IMR-90 (cell line): ENCODE measurements around the gene SLC27A1. TPM values are rescaled to one million over a fixed set of nuclear protein-coding genes. Genes with fewer than 3 reads are reported as not detected.

ENCODE experiments used
- ATAC-seq: fragments of 200-7000 bp; cut with Tn5 transposase; 2 replicates; pipeline ENCODE4 v1.9.1; 2020; ENCODE audit warnings: low read depth, mild to moderate bottlenecking, moderate library complexity
- BruUV-seq: library from RNA; stranded (reverse); fragments of 400-500 nt; replicated peaks from 2 replicates; lab custom pipeline; 2021; lab: Mats Ljungman, UMichigan
- CTCF ChIA-PET: fragments of 300-600 bp; formaldehyde crosslinking; extraction: SDS; loops from one replicate; lab custom pipeline; 2021; ENCODE audit warnings: antibody characterized with exemption; lab: Yijun Ruan, JAX
- POLR2A ChIA-PET: fragments of 300-600 bp; sonication (Branson Sonifier 250); formaldehyde crosslinking; loops from one replicate; lab custom pipeline; 2022; ENCODE audit warnings: antibody characterized with exemption; ENCODE audit not compliant: unreplicated experiment; lab: Charles Lee
- DNase-seq: peaks from one replicate; pipeline ENCODE4 v3.0.0; 2013
- H2AFZ ChIP-seq: replicated peaks from 2 replicates; pipeline ENCODE3; 2013; ENCODE audit warnings: low read length, mild to moderate bottlenecking; ENCODE audit not compliant: poor library complexity
- H2AK5ac ChIP-seq: 2 replicates; pipeline ENCODE4 v1.6.1; 2013; ENCODE audit warnings: low read depth, low read length, inconsistent platforms
- H2AK9ac ChIP-seq: replicated peaks from 2 replicates; pipeline ENCODE3; 2013; ENCODE audit warnings: mild to moderate bottlenecking, low read depth, low read length, moderate library complexity; ENCODE audit not compliant: poor library complexity
- H2BK120ac ChIP-seq: 2 replicates; pipeline ENCODE4 v1.6.1; 2013; ENCODE audit warnings: low read depth, low read length, inconsistent platforms
- H2BK15ac ChIP-seq: 3 replicates; pipeline ENCODE4 v1.6.1; 2013; ENCODE audit warnings: low read depth, low read length, inconsistent platforms
- H2BK20ac ChIP-seq: 2 replicates; pipeline ENCODE4 v1.6.1; 2013; ENCODE audit warnings: low read depth, mild to moderate bottlenecking, inconsistent platforms, low read length, moderate library complexity
- H2BK5ac ChIP-seq: 2 replicates; pipeline ENCODE4 v1.6.1; 2013; ENCODE audit warnings: mild to moderate bottlenecking, low read depth, low read length, inconsistent platforms; ENCODE audit not compliant: poor library complexity, severe bottlenecking
- H3K14ac ChIP-seq: replicated peaks from 2 replicates; pipeline ENCODE4 v1.6.1; 2013; ENCODE audit warnings: low read depth, low read length, inconsistent platforms
- H3K18ac ChIP-seq: 2 replicates; pipeline ENCODE4 v1.6.1; 2013; ENCODE audit warnings: low read depth, low read length, control low read depth
- H3K23ac ChIP-seq: 2 replicates; pipeline ENCODE4 v1.6.1; 2013; ENCODE audit warnings: low read depth, low read length, inconsistent platforms
- H3K27ac ChIP-seq: 2 replicates; pipeline ENCODE4 v1.5.1; 2013; ENCODE audit warnings: mild to moderate bottlenecking, control low read depth, low read length; ENCODE audit not compliant: insufficient read depth
- H3K27me3 ChIP-seq: 2 replicates; pipeline ENCODE4 v1.6.1; 2013; ENCODE audit warnings: low read length; ENCODE audit not compliant: control insufficient read depth, insufficient read depth
- H3K36me3 ChIP-seq: 2 replicates; pipeline ENCODE4 v1.6.1; 2013; ENCODE audit warnings: low read length, mixed read lengths; ENCODE audit not compliant: control insufficient read depth, insufficient read depth
- H3K4ac ChIP-seq: 2 replicates; pipeline ENCODE4 v1.6.1; 2013; ENCODE audit warnings: low read depth, low read length, inconsistent platforms
- H3K4me1 ChIP-seq: 2 replicates; pipeline ENCODE4 v1.6.1; 2013; ENCODE audit warnings: low read length, mixed read lengths; ENCODE audit not compliant: control insufficient read depth, insufficient read depth
- H3K4me2 ChIP-seq: 2 replicates; pipeline ENCODE4 v1.6.1; 2013; ENCODE audit warnings: low read depth, mild to moderate bottlenecking, control low read depth, low read length, moderate library complexity
- H3K4me3 ChIP-seq: 2 replicates; pipeline ENCODE4 v1.5.1; 2013; ENCODE audit warnings: low read depth, mild to moderate bottlenecking, control low read depth, low read length, moderate library complexity; ENCODE audit not compliant: insufficient read depth
- H3K56ac ChIP-seq: 2 replicates; pipeline ENCODE4 v1.6.1; 2013; ENCODE audit warnings: low read length, inconsistent platforms; ENCODE audit not compliant: insufficient read depth; ENCODE audit errors: extremely low read depth
- H3K79me1 ChIP-seq, 2 experiments: 2 replicates each; pipeline ENCODE4 v1.6.1; 2013; ENCODE audit warnings: low read length in 2 of 2, inconsistent platforms in 1 of 2, low read depth in 1 of 2
- H3K9ac ChIP-seq: 2 replicates; pipeline ENCODE4 v1.6.1; 2013; ENCODE audit warnings: low read depth, low read length, control low read depth
- H3K9me1 ChIP-seq: 2 replicates; pipeline ENCODE4 v1.6.1; 2013; ENCODE audit warnings: low read length, inconsistent platforms; ENCODE audit not compliant: insufficient read depth
- H3K9me3 ChIP-seq: 2 replicates; pipeline ENCODE4 v1.6.1; 2013; ENCODE audit warnings: low read length; ENCODE audit not compliant: control insufficient read depth, insufficient read depth
- H4K20me1 ChIP-seq: 2 replicates; pipeline ENCODE4 v1.6.1; 2013; ENCODE audit warnings: low read length, inconsistent platforms; ENCODE audit not compliant: insufficient read depth
- H4K5ac ChIP-seq: 2 replicates; pipeline ENCODE4 v1.6.1; 2013; ENCODE audit warnings: mild to moderate bottlenecking, low read depth, low read length, control low read depth
- H4K8ac ChIP-seq, 2 experiments: 2 replicates each; pipeline ENCODE4 v1.6.1; 2013; ENCODE audit warnings: low read depth in 2 of 2, low read length in 2 of 2, control low read depth in 1 of 2, inconsistent platforms in 1 of 2
- H4K91ac ChIP-seq: 2 replicates; pipeline ENCODE4 v1.6.1; 2013; ENCODE audit warnings: low read depth, low read length, inconsistent platforms; ENCODE audit not compliant: insufficient read depth
- BHLHE40 ChIP-seq: fragments of 150-350 bp; IDR thresholded peaks from 2 replicates; pipeline ENCODE4 v1.6.1; 2016; ENCODE audit warnings: mild to moderate bottlenecking, low read depth, low read length
- CEBPB ChIP-seq: IDR thresholded peaks from 2 replicates; pipeline ENCODE4 v1.6.1; 2012; ENCODE audit warnings: low read depth, low read length, improper control_type of control experiment
- CHD1 ChIP-seq: IDR thresholded peaks from 2 replicates; pipeline ENCODE4 v1.6.1; 2012; ENCODE audit warnings: low read depth, low read length, improper control_type of control experiment
- FOS ChIP-seq: fragments of 150-350 bp; IDR thresholded peaks from 2 replicates; pipeline ENCODE4 v1.6.1; 2016; ENCODE audit warnings: low read depth, low read length
- MAFK ChIP-seq: IDR thresholded peaks from 2 replicates; pipeline ENCODE4 v1.6.1; 2012; ENCODE audit warnings: low read depth, low read length, improper control_type of control experiment
- MAZ ChIP-seq: IDR thresholded peaks from 2 replicates; pipeline ENCODE4 v1.6.1; 2012; ENCODE audit warnings: low read depth, mild to moderate bottlenecking, low read length, improper control_type of control experiment, moderate library complexity, borderline replicate concordance
- MXI1 ChIP-seq: IDR thresholded peaks from 2 replicates; pipeline ENCODE4 v1.6.1; 2012; ENCODE audit warnings: low read depth, mild to moderate bottlenecking, low read length, moderate library complexity, borderline replicate concordance
- NFE2L2 ChIP-seq: fragments of 150-350 bp; IDR thresholded peaks from 2 replicates; pipeline ENCODE4 v1.6.1; 2016; ENCODE audit warnings: low read depth, mild to moderate bottlenecking, low read length
- POLR2A ChIP-seq: IDR thresholded peaks from 2 replicates; pipeline ENCODE4 v1.6.1; 2012; ENCODE audit warnings: mild to moderate bottlenecking, low read depth, low read length
- RAD21 ChIP-seq: IDR thresholded peaks from 2 replicates; pipeline ENCODE4 v1.6.1; 2012; ENCODE audit warnings: low read length, improper control_type of control experiment
- RCOR1 ChIP-seq: IDR thresholded peaks from 2 replicates; pipeline ENCODE4 v1.6.1; 2012; ENCODE audit warnings: mild to moderate bottlenecking, low read length, improper control_type of control experiment; ENCODE audit not compliant: insufficient replicate concordance
- RFX5 ChIP-seq: IDR thresholded peaks from 2 replicates; pipeline ENCODE4 v1.8.0; 2012; ENCODE audit warnings: low read depth, mild to moderate bottlenecking, low read length, moderate library complexity
- SMC3 ChIP-seq: fragments of 150-350 bp; IDR thresholded peaks from 2 replicates; pipeline ENCODE4 v1.6.1; 2016; ENCODE audit warnings: low read depth, mild to moderate bottlenecking, antibody characterized with exemption, low read length, moderate library complexity
- WGBS, 2 experiments: methylation state at CpG; one replicate each; pipeline versions ENCODE4 v1.1.5 to v1.1.7; 2013; ENCODE audit warnings: missing lambda C conversion rate in 2 of 2; ENCODE audit not compliant: insufficient read length in 1 of 2; ENCODE audit errors: extremely low coverage in 2 of 2; 5-methylcytosine and 5-hydroxymethylcytosine counted together
- dilution Hi-C: fragments of 300-500 bp; cut with HindIII; formaldehyde crosslinking; loops from one replicate; pipeline ENCODE4 v1.14.3; 2018; ENCODE audit warnings: low sequenced_read_pairs; ENCODE audit not compliant: unreplicated experiment
- in situ Hi-C: fragments of 300-500 bp; cut with MboI; formaldehyde crosslinking; loops from 3 replicates; pipeline ENCODE4 v1.14.3; 2019; ENCODE audit warnings: low sequenced_read_pairs, inconsistent platforms, mixed read lengths
- intact Hi-C: fragments of 100-400 bp; cut with micrococcal nuclease; formaldehyde crosslinking; loops from 2 replicates; pipeline ENCODE4 v1.10.0; 2022
- polyA plus RNA-seq, 3 experiments: library from polyadenylated mRNA; depleted of rRNA; stranded (reverse); fragments of >200 nt; gene quantifications; 2 replicates each; pipeline ENCODE4 v1.2.3, GENCODE V29; 2012; ENCODE audit warnings: low replicate concordance in 1 of 3
- total RNA-seq: library from RNA; depleted of rRNA; stranded (reverse); fragments of >200 nt; gene quantifications from 2 replicates; pipeline ENCODE4 v1.2.3, GENCODE V29; 2012
- TF ChIP-seq, protein P1 (sequence below): fragments of 150-350 bp; IDR thresholded peaks from 2 replicates; pipeline ENCODE4 v1.6.1; 2016; ENCODE audit warnings: low read depth, mild to moderate bottlenecking, low read length, moderate library complexity, borderline replicate concordance
- TF ChIP-seq, protein P2 (sequence below): conservative IDR thresholded peaks from 2 replicates; pipeline ENCODE4 v1.5.1; 2012; ENCODE audit warnings: mild to moderate bottlenecking, low read depth, low read length, improper control_type of control experiment
- TF ChIP-seq, protein P3 (sequence below): fragments of 150-350 bp; IDR thresholded peaks from 2 replicates; pipeline ENCODE4 v1.6.1; 2017; ENCODE audit warnings: mild to moderate bottlenecking, antibody characterized with exemption, low read length, low read depth

Gene SLC27A1
- total and polyA plus RNA-seq, 2 of the 4 experiments (the other 2 are of a cell fraction), result 4.8 to 12.9 TPM

DNA sequence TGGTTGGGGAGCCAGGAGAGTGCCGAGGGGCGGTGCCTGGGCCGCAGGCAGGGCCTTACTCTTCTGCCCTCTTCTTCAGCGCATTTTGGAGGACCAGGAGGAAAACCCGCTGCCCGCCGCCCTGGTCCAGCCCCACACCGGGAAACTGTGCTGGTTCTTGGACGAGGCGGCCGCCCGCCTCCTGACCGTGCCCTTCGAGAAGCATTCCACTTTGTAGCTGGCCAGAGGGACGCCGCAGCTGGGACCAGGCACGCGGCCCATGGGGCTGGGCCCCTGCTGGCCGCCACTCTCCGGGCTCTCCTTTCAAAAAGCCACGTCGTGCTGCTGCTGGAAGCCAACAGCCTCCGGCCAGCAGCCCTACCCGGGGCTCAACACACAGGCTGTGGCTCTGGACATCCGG, 50.5 kb downstream of the SLC27A1 start:
- Histone ChIP-seq H3K4me3 (no peak overlapping the region), H3K23ac (no peak overlapping the region), H3K18ac (no peak overlapping the region), H4K5ac (no peak overlapping the region), H3K4me1 (no peaks in the 10 kb centered on the region), H2AFZ (no peak overlapping the region), H3K79me1 (peaks cover 5% of the 10 kb centered on the region in 2 experiments; a peak in 2 of 4 replicates), H4K91ac (no peak overlapping the region), H3K9me1 (no peaks in the 10 kb centered on the region), H3K4ac (no peak overlapping the region), H2AK9ac (peak overlapping the region; percentile 28), H3K9ac (no peak overlapping the region), H2BK20ac (no peak overlapping the region), H2BK120ac (no peak overlapping the region), H4K8ac (no peak overlapping the region), H2AK5ac (no peak overlapping the region), H2BK15ac (no peak overlapping the region), H3K27ac (no peak overlapping the region), H2BK5ac (no peak overlapping the region), H3K9me3 (peaks cover 20% of the 10 kb centered on the region), H3K56ac (no peak overlapping the region), H3K4me2 (no peak overlapping the region), H3K14ac (no peak overlapping the region), H4K20me1 (peaks cover 4% of the 10 kb centered on the region; the same call in 1 of the 2 replicates), H3K27me3 (no peaks in the 10 kb centered on the region), H3K36me3 (peaks cover 29% of the 10 kb centered on the region)
- intact Hi-C loops, result no loop called here
- ChIA-PET POLR2A (interaction anchor here (0.6 kb wide), 1 partner anchor 124 kb away, joined by 8 read pairs; no protein-coding TSS in a partner anchor), CTCF (interaction anchor here (0.6 kb wide), 3 partner anchors 8 to 229 kb away, joined by 3 to 4 read pairs (median 4); no protein-coding TSS in a partner anchor)
- in situ Hi-C loops, result no loop called here
- dilution Hi-C loops, result no loop called here
- TF ChIP-seq BHLHE40 (no peak), SMC3 (no peak), CEBPB (no peak), RFX5 (no peak), RAD21 (no peak), RCOR1 (no peak), POLR2A (no peak), MAFK (no peak), MAZ (no peak), CHD1 (no peak), MXI1 (no peak), FOS (no peak), NFE2L2 (no peak)
- TF ChIP-seq, protein P1, sequence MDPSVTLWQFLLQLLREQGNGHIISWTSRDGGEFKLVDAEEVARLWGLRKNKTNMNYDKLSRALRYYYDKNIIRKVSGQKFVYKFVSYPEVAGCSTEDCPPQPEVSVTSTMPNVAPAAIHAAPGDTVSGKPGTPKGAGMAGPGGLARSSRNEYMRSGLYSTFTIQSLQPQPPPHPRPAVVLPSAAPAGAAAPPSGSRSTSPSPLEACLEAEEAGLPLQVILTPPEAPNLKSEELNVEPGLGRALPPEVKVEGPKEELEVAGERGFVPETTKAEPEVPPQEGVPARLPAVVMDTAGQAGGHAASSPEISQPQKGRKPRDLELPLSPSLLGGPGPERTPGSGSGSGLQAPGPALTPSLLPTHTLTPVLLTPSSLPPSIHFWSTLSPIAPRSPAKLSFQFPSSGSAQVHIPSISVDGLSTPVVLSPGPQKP, result no peak
- TF ChIP-seq, protein P2, sequence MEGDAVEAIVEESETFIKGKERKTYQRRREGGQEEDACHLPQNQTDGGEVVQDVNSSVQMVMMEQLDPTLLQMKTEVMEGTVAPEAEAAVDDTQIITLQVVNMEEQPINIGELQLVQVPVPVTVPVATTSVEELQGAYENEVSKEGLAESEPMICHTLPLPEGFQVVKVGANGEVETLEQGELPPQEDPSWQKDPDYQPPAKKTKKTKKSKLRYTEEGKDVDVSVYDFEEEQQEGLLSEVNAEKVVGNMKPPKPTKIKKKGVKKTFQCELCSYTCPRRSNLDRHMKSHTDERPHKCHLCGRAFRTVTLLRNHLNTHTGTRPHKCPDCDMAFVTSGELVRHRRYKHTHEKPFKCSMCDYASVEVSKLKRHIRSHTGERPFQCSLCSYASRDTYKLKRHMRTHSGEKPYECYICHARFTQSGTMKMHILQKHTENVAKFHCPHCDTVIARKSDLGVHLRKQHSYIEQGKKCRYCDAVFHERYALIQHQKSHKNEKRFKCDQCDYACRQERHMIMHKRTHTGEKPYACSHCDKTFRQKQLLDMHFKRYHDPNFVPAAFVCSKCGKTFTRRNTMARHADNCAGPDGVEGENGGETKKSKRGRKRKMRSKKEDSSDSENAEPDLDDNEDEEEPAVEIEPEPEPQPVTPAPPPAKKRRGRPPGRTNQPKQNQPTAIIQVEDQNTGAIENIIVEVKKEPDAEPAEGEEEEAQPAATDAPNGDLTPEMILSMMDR, result no peak
- TF ChIP-seq, protein P3, sequence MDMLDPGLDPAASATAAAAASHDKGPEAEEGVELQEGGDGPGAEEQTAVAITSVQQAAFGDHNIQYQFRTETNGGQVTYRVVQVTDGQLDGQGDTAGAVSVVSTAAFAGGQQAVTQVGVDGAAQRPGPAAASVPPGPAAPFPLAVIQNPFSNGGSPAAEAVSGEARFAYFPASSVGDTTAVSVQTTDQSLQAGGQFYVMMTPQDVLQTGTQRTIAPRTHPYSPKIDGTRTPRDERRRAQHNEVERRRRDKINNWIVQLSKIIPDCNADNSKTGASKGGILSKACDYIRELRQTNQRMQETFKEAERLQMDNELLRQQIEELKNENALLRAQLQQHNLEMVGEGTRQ, result no peak
- 100% methylated on average over 9 of the region's 25 CpGs; no CpG with 5 or more reads in 1 of the 2 experiments for WGBS, 2 experiments
- no TSS peak for BruUV-seq
- ATAC-seq, result no peak
- no peak for DNase-seq
